Keratinocyte (primary cell): ENCODE data around the gene AOPEP. TPM values are rescaled to one million over a fixed set of nuclear protein-coding genes. Genes with fewer than 3 reads are reported as not detected.

Experiments used
- DNase-seq: peaks from one replicate; pipeline ENCODE4 v3.0.0-alpha.2; 2011; ENCODE audit warnings: low read depth, missing footprints, low spot score
- FAIRE-seq: peaks from 2 replicates; lab custom pipeline; 2011; peaks lifted over from hg19 to GRCh38; lab: Jason Lieb, UNC
- H2AFZ ChIP-seq: 2 replicates; pipeline ENCODE4 v1.6.0; 2012; ENCODE audit warnings: low read length, control low read depth, inconsistent platforms; ENCODE audit not compliant: control insufficient read depth
- H3K27ac ChIP-seq: 2 replicates; pipeline ENCODE4 v1.5.1; 2011; ENCODE audit warnings: low read length; ENCODE audit not compliant: control insufficient read depth, insufficient read depth
- H3K27me3 ChIP-seq: 3 replicates; pipeline ENCODE4 v1.6.0; 2011; ENCODE audit warnings: low read length; ENCODE audit not compliant: control insufficient read depth, insufficient read depth; ENCODE audit errors: extremely low read depth
- H3K36me3 ChIP-seq, 2 experiments: 2 replicates in 1 of 2; 3 replicates in 1 of 2; pipeline ENCODE4 v1.5.1; 2011; ENCODE audit warnings: low read length in 2 of 2, mild to moderate bottlenecking in 1 of 2; ENCODE audit not compliant: control insufficient read depth in 2 of 2, insufficient read depth in 2 of 2; ENCODE audit errors: extremely low read depth in 1 of 2
- H3K4me1 ChIP-seq: 3 replicates; pipeline ENCODE4 v1.5.1; 2011; ENCODE audit warnings: low read length; ENCODE audit not compliant: control insufficient read depth, insufficient read depth; ENCODE audit errors: extremely low read depth
- H3K4me2 ChIP-seq: 3 replicates; pipeline ENCODE4 v1.6.0; 2011; ENCODE audit warnings: low read depth, low read length; ENCODE audit not compliant: control insufficient read depth, insufficient read depth; ENCODE audit errors: extremely low read depth
- H3K4me3 ChIP-seq, 3 experiments: fragments of 200-600 bp in 1 of 3; sonication (generic) in 1 of 3; 2 replicates in 2 of 3; 3 replicates in 1 of 3; pipeline ENCODE4 v1.5.1; 2011 to 2016; ENCODE audit warnings: low read length in 3 of 3, mild to moderate bottlenecking in 3 of 3, control low read depth in 2 of 3, inconsistent platforms in 1 of 3, low read depth in 1 of 3, mixed read lengths in 1 of 3, mixed run types in 1 of 3, moderate library complexity in 1 of 3; ENCODE audit not compliant: control insufficient read depth in 2 of 3, insufficient read depth in 2 of 3; ENCODE audit errors: extremely low read depth in 1 of 3
- H3K79me2 ChIP-seq: 2 replicates; pipeline ENCODE4 v1.6.0; 2012; ENCODE audit warnings: low read length; ENCODE audit not compliant: control insufficient read depth, insufficient read depth
- H3K9ac ChIP-seq: 3 replicates; pipeline ENCODE4 v1.6.0; 2011; ENCODE audit warnings: low read length; ENCODE audit not compliant: control insufficient read depth, insufficient read depth; ENCODE audit errors: extremely low read depth
- H3K9me1 ChIP-seq: 3 replicates; pipeline ENCODE4 v1.6.0; 2011; ENCODE audit warnings: low read length; ENCODE audit not compliant: control insufficient read depth, insufficient read depth; ENCODE audit errors: extremely low read depth
- H3K9me3 ChIP-seq: 2 replicates; pipeline ENCODE4 v1.5.1; 2012; ENCODE audit warnings: low read depth, low read length; ENCODE audit not compliant: control insufficient read depth
- H4K20me1 ChIP-seq: 3 replicates; pipeline ENCODE4 v1.6.0; 2011; ENCODE audit warnings: low read length; ENCODE audit not compliant: control insufficient read depth, insufficient read depth; ENCODE audit errors: extremely low read depth
- CTCF ChIP-seq, 3 experiments: IDR thresholded peaks in 1 of 3; conservative IDR thresholded peaks in 1 of 3; optimal IDR thresholded peaks in 1 of 3; 2 replicates in 2 of 3; 3 replicates in 1 of 3; pipeline versions ENCODE3 to v1.5.1; 2011; ENCODE audit warnings: low read length in 3 of 3, mild to moderate bottlenecking in 3 of 3, moderate library complexity in 2 of 3, control low read depth in 1 of 3, inconsistent platforms in 1 of 3; ENCODE audit not compliant: insufficient read depth in 2 of 3; ENCODE audit errors: extremely low read depth in 1 of 3
- EZH2 ChIP-seq: IDR thresholded peaks from one replicate; pipeline ENCODE4 v1.6.1; 2012; ENCODE audit warnings: inconsistent platforms, mild to moderate bottlenecking, low read length, moderate library complexity
- dilution Hi-C: fragments of 300-500 bp; cut with MboI; formaldehyde crosslinking; loops from one replicate; pipeline ENCODE4 v1.7.0; 2020; ENCODE audit warnings: low sequenced_read_pairs; ENCODE audit not compliant: extremely low pct_ligation_motif_present
- polyA plus RNA-seq, 5 experiments: library from polyadenylated mRNA; depleted of rRNA in 3 of 5; stranded (reverse) in 3 of 5; stranded (forward) in 1 of 5; unstranded in 1 of 5; fragments of >200 nt; gene quantifications; 1 replicate in 1 of 5; 2 replicates in 3 of 5; 3 replicates in 1 of 5; pipeline versions ENCODE4 v1.2.1 to v1.2.3, GENCODE V29; 2011 to 2012; ENCODE audit warnings: missing spikeins in 2 of 5, low read depth in 1 of 5, low replicate concordance in 1 of 5

Gene AOPEP
- polyA plus RNA-seq, 1 donor (not counting 4 experiments of a cell fraction or from before 2014, with no cell fraction given): 27.0 TPM

GRCh38 chr9:94679587-94679986 is 46.9 kb upstream of the AOPEP start:
- Histone ChIP-seq H3K4me2 (no peak overlapping the region), H3K27ac (no peak overlapping the region), H2AFZ (no peak overlapping the region), H3K4me1 (peaks cover 11% of the 10 kb centered on the region), H3K9me3 (no peaks in the 10 kb centered on the region), H3K9me1 (no peaks in the 10 kb centered on the region), H3K9ac (no peak overlapping the region), H4K20me1 (no peaks in the 10 kb centered on the region), H3K27me3 (no peaks in the 10 kb centered on the region), H3K36me3 (no peaks in the 10 kb centered on the region), H3K4me3 (no peak overlapping the region), H3K79me2 (no peaks in the 10 kb centered on the region)
- dilution Hi-C loops: no loop called here
- DNase-seq: no peak
- no peak for FAIRE-seq
- no peak for TF ChIP-seq CTCF (optimal IDR thresholded peaks at IDR 0.05 in 1 of 3, IDR thresholded peaks at IDR 0.05 in 1 of 3, conservative IDR thresholded peaks at IDR 0.05 in 1 of 3; ENCODE audit: extremely low read depth in 1 of 3, insufficient read depth in 2 of 3, low read length in 3 of 3)
- no peak for TF ChIP-seq EZH2

GRCh38 chr9:94680020-94680419 is 46.5 kb upstream of the AOPEP start:
- Histone ChIP-seq H3K36me3 (no peaks in the 10 kb centered on the region), H3K9me3 (no peaks in the 10 kb centered on the region), H3K27me3 (no peaks in the 10 kb centered on the region), H3K9ac (no peak overlapping the region), H3K4me3 (no peak overlapping the region), H3K9me1 (no peaks in the 10 kb centered on the region), H3K4me2 (no peak overlapping the region), H4K20me1 (no peaks in the 10 kb centered on the region), H3K4me1 (peaks cover 7% of the 10 kb centered on the region), H3K27ac (no peak overlapping the region), H2AFZ (no peak overlapping the region), H3K79me2 (no peaks in the 10 kb centered on the region)
- DNase-seq (no peak), FAIRE-seq (no peak)
- TF ChIP-seq EZH2: no peak
- TF ChIP-seq CTCF (optimal IDR thresholded peaks at IDR 0.05 in 1 of 3, IDR thresholded peaks at IDR 0.05 in 1 of 3, conservative IDR thresholded peaks at IDR 0.05 in 1 of 3; ENCODE audit: extremely low read depth in 1 of 3, insufficient read depth in 2 of 3, low read length in 3 of 3): no peak
- dilution Hi-C loops: no loop called here
